Sigmoid colon (tissue), 7 donors: ENCODE measurements around the gene ZBTB7A. TPM values are rescaled to one million over a fixed set of nuclear protein-coding genes. Genes with fewer than 3 reads are reported as not detected.

ENCODE experiments used
- DNase-seq: peaks from one replicate; pipeline ENCODE4 v3.0.0-alpha.2; 2019
- H3K27ac ChIP-seq, 4 donors: fragments of 200-600 bp; sonication (generic); one replicate each; pipeline ENCODE4 v1.5.1; 2016 to 2019; ENCODE audit warnings: mild to moderate bottlenecking in 1 of 4
- H3K27me3 ChIP-seq, 3 donors: fragments of 200-600 bp; sonication (generic); one replicate each; pipeline ENCODE4 v1.5.1; 2019; ENCODE audit warnings: mild to moderate bottlenecking in 1 of 3
- H3K36me3 ChIP-seq, 4 donors: fragments of 200-600 bp; sonication (generic); one replicate each; pipeline ENCODE4 v1.5.1; 2016 to 2019
- H3K4me1 ChIP-seq, 4 donors: fragments of 200-600 bp; sonication (generic); one replicate each; pipeline ENCODE4 v1.5.1; 2017 to 2019
- H3K4me3 ChIP-seq, 4 donors: fragments of 200-600 bp; sonication (generic); one replicate each; pipeline ENCODE4 v1.5.1; 2017 to 2019; ENCODE audit warnings: mild to moderate bottlenecking in 2 of 4, moderate library complexity in 1 of 4
- H3K9me3 ChIP-seq, 4 donors: fragments of 200-600 bp in 3 of 4; sonication (generic) in 3 of 4; one replicate each; pipeline versions ENCODE4 v1.5.1 to v1.6.1; 2013 to 2019
- EP300 ChIP-seq, 4 donors: sonication (generic); formaldehyde crosslinking; IDR thresholded peaks; one replicate each; pipeline ENCODE4 v1.6.1; 2017; ENCODE audit warnings: antibody characterized with exemption in 4 of 4
- POLR2A ChIP-seq, 2 donors: fragments of 450-650 bp; IDR thresholded peaks; one replicate each; pipeline ENCODE4 v1.6.1; 2016; ENCODE audit warnings: antibody characterized with exemption in 2 of 2, mild to moderate bottlenecking in 2 of 2, moderate library complexity in 2 of 2
- POLR2AphosphoS5 ChIP-seq, 4 donors: sonication (generic); formaldehyde crosslinking; IDR thresholded peaks; one replicate each; pipeline ENCODE4 v1.6.1; 2017; ENCODE audit warnings: antibody characterized with exemption in 4 of 4
- WGBS, 2 donors: extraction: QIAGEN DNeasy Blood & Tissue Kit; methylation state at CpG; one replicate each; pipeline ENCODE4 v1.1.7; 2013; 5-methylcytosine and 5-hydroxymethylcytosine counted together
- intact Hi-C: fragments of 100-400 bp; cut with DNase I; formaldehyde crosslinking; loops from one replicate; pipeline ENCODE4 v1.15.1; 2023
- polyA plus RNA-seq, 3 donors: library from polyadenylated mRNA; stranded (reverse); fragments of 200-250 nt; gene quantifications; one replicate each; pipeline ENCODE4 v1.2.3, GENCODE V29; 2013
- total RNA-seq, 4 donors: library from RNA; depleted of rRNA; stranded (reverse); fragments of >200 nt; gene quantifications; one replicate each; pipeline ENCODE4 v1.1.0, GENCODE V29; 2016
- TF ChIP-seq, protein P1 (sequence below), 4 experiments: fragments of 450-650 bp in 3 of 4; fragments of 200-600 bp in 1 of 4; IDR thresholded peaks; one replicate each; pipeline ENCODE4 v1.5.1; 2016 to 2019; ENCODE audit warnings: antibody characterized with exemption in 4 of 4, mild to moderate bottlenecking in 3 of 4, moderate library complexity in 2 of 4
- donor health status: healthy with polysubstance abuse.
- donor health status: Bipolar disorder and iron deficiency.
- donor health status: healthy.

The ZBTB7A gene
- total and polyA plus RNA-seq, 7 donors: 22.8 to 53.2 (median 38.2) TPM

DNA sequence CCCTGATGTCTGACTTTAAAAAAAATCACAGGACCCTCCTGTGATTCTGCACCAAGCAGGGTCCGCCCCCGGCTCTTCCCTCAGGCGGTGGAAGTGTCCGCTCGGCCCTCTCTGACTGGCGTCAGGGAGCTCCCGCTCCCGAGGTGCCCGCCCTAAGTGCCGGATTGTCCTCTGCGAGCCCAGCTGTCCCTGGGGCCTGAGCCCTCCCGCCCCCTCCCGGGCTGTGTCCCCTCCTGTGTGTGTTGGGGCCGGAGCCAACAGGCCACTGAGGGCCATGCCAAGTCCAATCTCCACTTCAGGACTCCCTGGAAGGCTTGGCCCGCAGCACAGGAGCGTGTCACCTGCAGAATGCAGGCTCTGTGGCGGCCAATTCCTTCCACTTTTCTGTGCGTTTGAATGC is 31.8 kb upstream of the ZBTB7A start:
- DNase-seq: no peak
- TF ChIP-seq, protein P1, sequence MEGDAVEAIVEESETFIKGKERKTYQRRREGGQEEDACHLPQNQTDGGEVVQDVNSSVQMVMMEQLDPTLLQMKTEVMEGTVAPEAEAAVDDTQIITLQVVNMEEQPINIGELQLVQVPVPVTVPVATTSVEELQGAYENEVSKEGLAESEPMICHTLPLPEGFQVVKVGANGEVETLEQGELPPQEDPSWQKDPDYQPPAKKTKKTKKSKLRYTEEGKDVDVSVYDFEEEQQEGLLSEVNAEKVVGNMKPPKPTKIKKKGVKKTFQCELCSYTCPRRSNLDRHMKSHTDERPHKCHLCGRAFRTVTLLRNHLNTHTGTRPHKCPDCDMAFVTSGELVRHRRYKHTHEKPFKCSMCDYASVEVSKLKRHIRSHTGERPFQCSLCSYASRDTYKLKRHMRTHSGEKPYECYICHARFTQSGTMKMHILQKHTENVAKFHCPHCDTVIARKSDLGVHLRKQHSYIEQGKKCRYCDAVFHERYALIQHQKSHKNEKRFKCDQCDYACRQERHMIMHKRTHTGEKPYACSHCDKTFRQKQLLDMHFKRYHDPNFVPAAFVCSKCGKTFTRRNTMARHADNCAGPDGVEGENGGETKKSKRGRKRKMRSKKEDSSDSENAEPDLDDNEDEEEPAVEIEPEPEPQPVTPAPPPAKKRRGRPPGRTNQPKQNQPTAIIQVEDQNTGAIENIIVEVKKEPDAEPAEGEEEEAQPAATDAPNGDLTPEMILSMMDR (IDR thresholded peaks at IDR 0.05): no peak
- TF ChIP-seq POLR2A (IDR thresholded peaks at IDR 0.05) (no peak), POLR2AphosphoS5 (IDR thresholded peaks at IDR 0.05) (no peak), EP300 (IDR thresholded peaks at IDR 0.05) (no peak)
- WGBS, 2 donors: 91 to 93% methylated on average over 18 of the region's 18 CpGs
- no peak overlapping the region for H3K4me3 ChIP-seq
- H3K4me1 ChIP-seq: no peaks in the 10 kb centered on the region
- H3K27me3 ChIP-seq: no peaks in the 10 kb centered on the region
- intact Hi-C loops: no loop called here
- H3K27ac ChIP-seq: no peak overlapping the region
- peaks cover 17 to 86% (median 51%) of the 10 kb centered on the region in 4 donors for H3K36me3 ChIP-seq
- no peaks in the 10 kb centered on the region for H3K9me3 ChIP-seq

DNA sequence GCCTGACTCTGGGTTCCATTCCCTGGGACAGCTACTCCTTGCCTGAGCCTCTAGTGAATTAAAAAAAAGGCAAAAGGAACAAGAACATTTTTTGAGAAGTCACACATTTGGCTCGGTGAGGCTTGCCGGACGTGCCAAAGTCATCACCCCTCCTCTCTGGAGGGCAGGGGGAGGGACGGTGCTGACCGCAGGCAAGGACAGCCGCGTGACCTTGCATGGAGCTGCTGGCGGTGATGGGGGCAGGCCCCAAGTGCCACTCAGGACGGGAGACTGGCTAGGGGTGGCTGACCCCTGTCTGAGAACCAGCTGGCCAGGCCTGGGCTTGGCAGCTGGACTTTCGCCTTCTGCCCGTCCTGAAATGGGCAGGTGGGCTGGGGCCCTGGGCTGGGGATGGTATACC is 30.8 kb upstream of the ZBTB7A start:
- TF ChIP-seq, protein P1 (IDR thresholded peaks at IDR 0.05): no peak
- no peak for TF ChIP-seq POLR2AphosphoS5 (IDR thresholded peaks at IDR 0.05)
- 89 to 91% methylated on average over 11 of the region's 11 CpGs for WGBS, 2 donors
- Histone ChIP-seq H3K27me3 (no peaks in the 10 kb centered on the region), H3K4me1 (no peaks in the 10 kb centered on the region), H3K4me3 (no peak overlapping the region), H3K36me3 (peaks cover 17 to 86% (median 46%) of the 10 kb centered on the region in 4 donors), H3K9me3 (no peaks in the 10 kb centered on the region), H3K27ac (peak overlapping the region in 1 of 4 donors; percentile 15)
- intact Hi-C loops: no loop called here
- DNase-seq: no peak

DNA sequence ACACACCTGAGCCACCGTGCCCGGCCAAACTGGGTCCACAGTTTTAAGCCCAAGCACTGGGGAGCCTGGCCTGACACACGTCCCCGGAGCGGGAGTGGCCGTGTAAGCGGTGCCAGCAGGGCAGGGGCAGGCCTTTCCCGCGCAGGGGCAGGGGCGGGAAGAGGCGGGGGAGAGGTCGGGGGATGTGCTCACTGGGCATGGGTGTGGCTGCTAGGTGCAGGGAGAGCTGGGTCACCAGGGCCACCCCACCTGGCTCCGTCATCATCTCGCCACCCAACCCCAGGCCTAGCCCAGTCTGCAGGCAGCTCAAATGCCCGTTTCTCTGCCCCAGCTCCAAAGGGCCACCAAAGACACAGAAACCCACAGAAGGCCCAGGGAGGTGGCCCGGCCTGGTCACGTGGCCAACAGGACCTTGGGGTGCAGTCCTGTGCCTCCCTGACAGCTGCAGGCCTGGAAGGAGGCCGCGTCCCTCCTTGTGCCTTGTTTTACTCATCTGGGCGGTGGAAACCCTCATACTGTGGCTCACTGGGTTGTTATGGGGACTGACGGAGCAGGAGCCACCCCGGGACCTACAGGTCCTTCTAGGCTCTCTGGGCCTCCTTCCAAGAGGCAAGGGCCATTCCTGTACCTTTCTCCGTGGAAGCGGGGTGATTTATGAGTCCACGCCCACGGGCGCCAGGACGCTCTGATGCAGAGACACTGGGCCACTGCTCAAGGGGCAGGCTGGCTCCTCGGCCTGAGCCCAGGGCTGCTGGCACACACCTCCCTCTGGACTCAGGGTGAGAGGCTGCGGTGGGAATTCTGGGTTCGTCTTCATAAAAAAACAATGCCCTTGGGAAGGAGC is 29.6 kb upstream of the ZBTB7A start:
- WGBS, 2 donors: 25 to 80% methylated on average over 31 of the region's 31 CpGs
- Histone ChIP-seq H3K27me3 (no peaks in the 10 kb centered on the region), H3K4me3 (no peak overlapping the region), H3K27ac (no peak overlapping the region), H3K36me3 (peaks cover 6 to 86% (median 34%) of the 10 kb centered on the region in 4 donors), H3K9me3 (no peaks in the 10 kb centered on the region), H3K4me1 (no peaks in the 10 kb centered on the region)
- no peak for TF ChIP-seq EP300 (IDR thresholded peaks at IDR 0.05)
- TF ChIP-seq POLR2A (IDR thresholded peaks at IDR 0.05): no peak
- TF ChIP-seq POLR2AphosphoS5 (IDR thresholded peaks at IDR 0.05): no peak
- TF ChIP-seq, protein P1 (IDR thresholded peaks at IDR 0.05): no peak
- intact Hi-C loops: no loop called here
- no peak for DNase-seq

DNA sequence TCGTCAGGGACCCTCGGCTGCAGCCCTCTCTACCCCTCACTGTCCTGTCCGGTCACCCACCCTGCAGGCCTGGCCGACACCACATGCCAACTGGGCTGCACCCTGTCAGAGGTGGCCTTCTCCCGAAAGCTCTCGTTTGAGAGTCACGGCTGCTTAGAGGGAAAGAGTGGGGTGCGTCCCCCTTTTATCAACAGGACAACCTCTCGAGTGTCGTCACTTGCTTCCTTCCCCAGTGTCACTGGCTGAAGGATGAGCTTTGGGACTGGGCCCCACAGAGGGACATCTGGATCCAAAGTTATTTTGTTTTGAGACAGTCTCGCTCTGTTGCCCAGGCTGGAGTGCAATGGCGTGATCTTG is 28.8 kb upstream of the ZBTB7A start:
- no peak overlapping the region for H3K4me3 ChIP-seq
- intact Hi-C loops: no loop called here
- TF ChIP-seq POLR2A (IDR thresholded peaks at IDR 0.05) (no peak), EP300 (IDR thresholded peaks at IDR 0.05) (no peak), POLR2AphosphoS5 (IDR thresholded peaks at IDR 0.05) (no peak)
- TF ChIP-seq, protein P1 (IDR thresholded peaks at IDR 0.05): no peak

More for the DNA sequence above, 28.8 kb upstream of the ZBTB7A start:
- Histone ChIP-seq H3K9me3 (no peaks in the 10 kb centered on the region), H3K27me3 (no peaks in the 10 kb centered on the region), H3K27ac (no peak overlapping the region), H3K4me1 (no peaks in the 10 kb centered on the region), H3K36me3 (peaks cover 0 to 86% (median 27%) of the 10 kb centered on the region in 4 donors)
- 35 to 85% methylated on average over 12 of the region's 12 CpGs for WGBS, 2 donors
- no peak for DNase-seq
